Urothelium cell line (cell line): Measurements from ENCODE around the gene PLCH1.

Experiments
- DNase-seq: peaks from one replicate; pipeline ENCODE4 v3.0.0; 2011; ENCODE audit warnings: low spot score, mixed read lengths
- FAIRE-seq: peaks from 2 replicates; lab custom pipeline; 2011; peaks lifted over from hg19 to GRCh38; lab: Jason Lieb, UNC

Gene PLCH1, protein sequence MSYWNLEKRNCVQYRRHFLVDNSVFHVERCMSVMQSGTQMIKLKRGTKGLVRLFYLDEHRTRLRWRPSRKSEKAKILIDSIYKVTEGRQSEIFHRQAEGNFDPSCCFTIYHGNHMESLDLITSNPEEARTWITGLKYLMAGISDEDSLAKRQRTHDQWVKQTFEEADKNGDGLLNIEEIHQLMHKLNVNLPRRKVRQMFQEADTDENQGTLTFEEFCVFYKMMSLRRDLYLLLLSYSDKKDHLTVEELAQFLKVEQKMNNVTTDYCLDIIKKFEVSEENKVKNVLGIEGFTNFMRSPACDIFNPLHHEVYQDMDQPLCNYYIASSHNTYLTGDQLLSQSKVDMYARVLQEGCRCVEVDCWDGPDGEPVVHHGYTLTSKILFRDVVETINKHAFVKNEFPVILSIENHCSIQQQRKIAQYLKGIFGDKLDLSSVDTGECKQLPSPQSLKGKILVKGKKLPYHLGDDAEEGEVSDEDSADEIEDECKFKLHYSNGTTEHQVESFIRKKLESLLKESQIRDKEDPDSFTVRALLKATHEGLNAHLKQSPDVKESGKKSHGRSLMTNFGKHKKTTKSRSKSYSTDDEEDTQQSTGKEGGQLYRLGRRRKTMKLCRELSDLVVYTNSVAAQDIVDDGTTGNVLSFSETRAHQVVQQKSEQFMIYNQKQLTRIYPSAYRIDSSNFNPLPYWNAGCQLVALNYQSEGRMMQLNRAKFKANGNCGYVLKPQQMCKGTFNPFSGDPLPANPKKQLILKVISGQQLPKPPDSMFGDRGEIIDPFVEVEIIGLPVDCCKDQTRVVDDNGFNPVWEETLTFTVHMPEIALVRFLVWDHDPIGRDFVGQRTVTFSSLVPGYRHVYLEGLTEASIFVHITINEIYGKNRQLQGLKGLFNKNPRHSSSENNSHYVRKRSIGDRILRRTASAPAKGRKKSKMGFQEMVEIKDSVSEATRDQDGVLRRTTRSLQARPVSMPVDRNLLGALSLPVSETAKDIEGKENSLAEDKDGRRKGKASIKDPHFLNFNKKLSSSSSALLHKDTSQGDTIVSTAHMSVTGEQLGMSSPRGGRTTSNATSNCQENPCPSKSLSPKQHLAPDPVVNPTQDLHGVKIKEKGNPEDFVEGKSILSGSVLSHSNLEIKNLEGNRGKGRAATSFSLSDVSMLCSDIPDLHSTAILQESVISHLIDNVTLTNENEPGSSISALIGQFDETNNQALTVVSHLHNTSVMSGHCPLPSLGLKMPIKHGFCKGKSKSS (N-terminal part only)

GRCh38 chr3:155744626-155745324 lies at the start of gene PLCH1:
Gene PLCH1 (minus strand): TSS chr3:155745071. CDS start chr3:155704224, 40,847 bp downstream.
- DNase-seq, result no peak
- FAIRE-seq, result no peak

DNA sequence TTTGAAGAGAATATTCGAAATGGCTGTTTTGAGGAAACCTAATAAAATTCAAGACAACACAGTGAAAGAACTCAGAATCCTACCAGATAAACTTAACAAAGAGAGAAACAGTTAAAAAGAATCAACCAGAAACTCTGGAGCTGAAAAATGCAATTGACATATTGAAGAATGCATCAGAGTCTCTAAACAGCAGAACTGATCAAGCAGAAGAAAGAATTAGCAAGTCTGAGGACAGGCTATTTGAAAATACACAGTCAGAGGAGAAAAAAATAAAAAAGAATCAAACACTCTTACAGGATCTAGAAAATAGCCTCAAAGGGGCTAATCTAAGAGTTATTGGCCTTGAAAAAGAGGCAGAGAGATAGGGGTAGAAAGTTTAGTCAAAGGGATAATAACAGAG lies 47.7 kb upstream of the PLCH1 start:
- no peak for FAIRE-seq
- DNase-seq, result no peak

- FAIRE-seq (no peak), DNase-seq (no peak)
Measured at GRCh38 chr3:155791190-155791589, 46.3 kb upstream of the PLCH1 start.

GRCh38 chr3:155790272-155790925 lies 45.5 kb upstream of the PLCH1 start:
- FAIRE-seq, result no peak

GRCh38 chr3:155785662-155786295 lies 40.9 kb upstream of the PLCH1 start:
- no peak for FAIRE-seq
- no peak for DNase-seq

More at GRCh38 chr3:155790272-155790925, 45.5 kb upstream of the PLCH1 start:
- no peak for DNase-seq

- no peak for DNase-seq
- FAIRE-seq, result no peak
Measured at GRCh38 chr3:155782390-155782953, 37.6 kb upstream of the PLCH1 start.

DNA sequence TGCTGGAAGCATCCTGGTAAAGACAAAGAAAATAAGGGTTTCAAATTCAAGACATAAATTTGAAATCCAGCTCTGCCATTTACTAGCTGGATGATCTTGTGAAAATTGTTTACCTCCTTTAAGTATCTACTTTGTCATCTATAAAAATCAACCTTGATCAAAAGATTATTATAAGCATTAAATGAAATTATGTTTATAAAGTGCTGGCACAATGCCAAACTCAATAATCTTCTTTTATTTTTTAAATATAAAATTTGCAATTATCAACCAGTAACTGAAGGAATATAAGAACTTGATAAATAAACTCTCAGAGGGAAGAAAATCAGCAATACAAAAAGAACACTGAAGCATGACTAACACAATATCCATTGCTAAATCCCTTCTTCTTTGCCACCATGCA lies 35.4 kb upstream of the PLCH1 start:
- DNase-seq (no peak), FAIRE-seq (no peak)

GRCh38 chr3:155778462-155778861 lies 33.6 kb upstream of the PLCH1 start:
- DNase-seq (no peak), FAIRE-seq (no peak)

DNA sequence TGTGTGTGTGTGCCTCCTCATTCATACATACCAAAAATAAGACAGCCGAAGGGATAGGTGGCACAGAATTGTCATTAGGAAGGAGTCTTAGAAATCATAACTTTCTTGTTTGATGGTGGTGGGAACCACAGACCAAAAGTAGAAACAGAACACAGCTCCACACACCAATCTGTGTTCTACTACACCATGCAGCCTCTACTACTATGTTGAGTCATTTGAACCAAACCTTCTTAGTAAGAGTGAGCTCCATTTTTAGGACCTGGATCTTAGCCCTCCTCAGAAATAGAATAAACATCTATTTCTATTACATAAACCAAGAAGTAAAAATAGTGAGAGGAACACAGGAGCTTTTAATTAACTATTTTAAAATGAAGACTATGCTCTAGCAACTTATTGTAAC lies 27.9 kb upstream of the PLCH1 start:
- FAIRE-seq (no peak), DNase-seq (no peak)

- FAIRE-seq, result no peak
- no peak for DNase-seq
Measured at GRCh38 chr3:155771126-155771525, 26.3 kb upstream of the PLCH1 start.

DNA sequence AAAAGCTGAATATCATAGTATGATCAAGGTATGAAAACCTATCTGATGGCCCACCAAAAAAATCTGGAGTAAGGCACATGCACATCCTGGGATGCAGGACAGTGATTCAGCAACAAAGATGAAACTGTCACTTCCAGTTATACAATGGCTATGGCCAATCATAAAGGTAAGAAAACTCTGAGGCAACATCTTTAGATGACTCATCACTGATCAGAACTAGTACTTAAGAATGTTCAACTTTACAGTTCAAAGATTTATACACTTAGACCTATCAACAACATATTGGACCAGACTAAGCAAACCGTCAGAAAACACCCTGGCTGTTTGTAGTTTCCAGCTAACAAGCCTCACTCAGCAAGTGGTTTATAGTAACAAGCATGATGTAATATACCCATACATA lies 21.3 kb upstream of the PLCH1 start:
- FAIRE-seq (no peak), DNase-seq (no peak)

- FAIRE-seq (no peak), DNase-seq (no peak)
Measured at GRCh38 chr3:155763870-155764463, 19.1 kb upstream of the PLCH1 start.

DNA sequence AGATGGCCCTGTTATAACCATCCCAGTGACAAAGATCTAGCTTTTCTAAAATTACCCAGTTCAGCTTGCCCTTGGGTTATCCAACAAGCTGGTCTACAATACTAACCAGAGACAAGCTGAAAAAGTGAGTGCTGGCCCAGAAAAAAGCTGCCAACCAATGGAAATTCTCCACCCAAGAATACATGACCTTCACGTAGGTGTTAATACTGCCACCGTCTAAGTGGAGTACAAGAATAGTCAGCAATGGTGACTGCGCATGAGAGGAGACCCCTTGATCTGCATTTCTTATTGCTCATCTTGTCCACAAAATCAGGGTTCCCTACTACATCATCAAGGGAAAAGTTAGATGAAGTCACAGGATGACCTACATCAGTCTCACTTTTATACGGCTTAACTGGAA lies 15.8 kb upstream of the PLCH1 start:
- DNase-seq (no peak), FAIRE-seq (no peak)

- DNase-seq, result no peak
- no peak for FAIRE-seq
Measured at GRCh38 chr3:155757577-155757976, 12.7 kb upstream of the PLCH1 start.

GRCh38 chr3:155753038-155753639 lies 8.3 kb upstream of the PLCH1 start:
- FAIRE-seq, result no peak
- no peak for DNase-seq

- no peak for FAIRE-seq
- no peak for DNase-seq
Measured at GRCh38 chr3:155748611-155749365, 3.9 kb upstream of the PLCH1 start.

GRCh38 chr3:155747946-155748290 lies 3.0 kb upstream of the PLCH1 start:
- DNase-seq, result no peak
- no peak for FAIRE-seq
